ENCODE measurements around the gene ARID1B. TPM values are rescaled to one million over a fixed set of nuclear protein-coding genes. Genes with fewer than 3 reads are reported as not detected.

The ARID1B gene
- total RNA-seq, 1 experiment from 2014 or later: 58.8 TPM

- POLR2A ChIA-PET: no interaction called here
- no peaks in the 10 kb centered on the region for H3K9me3 Mint-ChIP-seq (ENCODE audit: unreplicated experiment)
- TF ChIP-seq CTCF (IDR thresholded peaks at IDR 0.05; ENCODE audit: insufficient read depth in 1 of 2, low read depth in 1 of 2, low read length in 1 of 2, severe bottlenecking in 1 of 2, unreplicated experiment in 1 of 2): no peak
- H3K27ac Mint-ChIP-seq (ENCODE audit: unreplicated experiment): peak overlapping the region; percentile 74
- BruUV-seq (replicated peaks): no TSS peak
- H3K36me3 Mint-ChIP-seq (ENCODE audit: insufficient read depth, unreplicated experiment): peaks cover 13% of the 10 kb centered on the region
- CTCF ChIA-PET: no interaction called here
- Histone ChIP-seq H3K4me3 (ENCODE audit: low read depth, low read length) (no peak overlapping the region), H3K9me3 (no peaks in the 10 kb centered on the region), H3K36me3 (ENCODE audit: control insufficient read depth, insufficient read depth, low read length) (no peaks in the 10 kb centered on the region), H3K4me1 (peaks cover 17% of the 10 kb centered on the region), H3K27me3 (replicated peaks; ENCODE audit: control insufficient read depth, insufficient read depth, low read length) (no peaks in the 10 kb centered on the region)
- no peaks in the 10 kb centered on the region for H3K27me3 Mint-ChIP-seq (ENCODE audit: insufficient read depth, unreplicated experiment)
- no peak overlapping the region for H3K4me3 Mint-ChIP-seq (ENCODE audit: unreplicated experiment)
- intact Hi-C loops (cut with micrococcal nuclease; ENCODE audit: unreplicated experiment): no loop called here
- DNase-seq: peak in 1 of 2 experiments; percentile 34
- peaks cover 22% of the 10 kb centered on the region for H3K4me1 Mint-ChIP-seq (ENCODE audit: low read depth, unreplicated experiment)
These were observed 319.3 kb downstream of the ARID1B start for GRCh38 chr6:157096522-157096921.

GRCh38 chr6:157097255-157097955 lies 320.2 kb downstream of the ARID1B start:
- Histone ChIP-seq H3K4me1 (peaks cover 17% of the 10 kb centered on the region), H3K4me3 (ENCODE audit: low read depth, low read length) (no peak overlapping the region), H3K36me3 (ENCODE audit: control insufficient read depth, insufficient read depth, low read length) (no peaks in the 10 kb centered on the region), H3K27me3 (replicated peaks; ENCODE audit: control insufficient read depth, insufficient read depth, low read length) (no peaks in the 10 kb centered on the region), H3K9me3 (no peaks in the 10 kb centered on the region)
- CTCF ChIA-PET: no interaction called here
- POLR2A ChIA-PET: interaction anchor here (0.7 kb wide), 1 partner anchor 11 kb away, joined by 3 read pairs; no protein-coding TSS in a partner anchor
- no peak for DNase-seq
- Mint-ChIP-seq H3K4me1 (ENCODE audit: low read depth, unreplicated experiment) (peaks cover 22% of the 10 kb centered on the region), H3K36me3 (ENCODE audit: insufficient read depth, unreplicated experiment) (peaks cover 13% of the 10 kb centered on the region), H3K27ac (ENCODE audit: unreplicated experiment) (no peak overlapping the region), H3K9me3 (ENCODE audit: unreplicated experiment) (no peaks in the 10 kb centered on the region), H3K4me3 (ENCODE audit: unreplicated experiment) (no peak overlapping the region), H3K27me3 (ENCODE audit: insufficient read depth, unreplicated experiment) (no peaks in the 10 kb centered on the region)
- BruUV-seq (replicated peaks): no TSS peak
- intact Hi-C loops (cut with micrococcal nuclease; ENCODE audit: unreplicated experiment): no loop called here
- TF ChIP-seq CTCF (IDR thresholded peaks at IDR 0.05; ENCODE audit: insufficient read depth in 1 of 2, low read depth in 1 of 2, low read length in 1 of 2, severe bottlenecking in 1 of 2, unreplicated experiment in 1 of 2): no peak

GRCh38 chr6:157098999-157099398 lies 321.8 kb downstream of the ARID1B start:
- no peaks in the 10 kb centered on the region for H3K9me3 Mint-ChIP-seq (ENCODE audit: unreplicated experiment)
- no TSS peak for BruUV-seq (replicated peaks)
- H3K36me3 Mint-ChIP-seq (ENCODE audit: insufficient read depth, unreplicated experiment): peaks cover 14% of the 10 kb centered on the region
- no peaks in the 10 kb centered on the region for H3K27me3 ChIP-seq (replicated peaks; ENCODE audit: control insufficient read depth, insufficient read depth, low read length)
- H3K4me1 Mint-ChIP-seq (ENCODE audit: low read depth, unreplicated experiment): peaks cover 18% of the 10 kb centered on the region
- no peak for TF ChIP-seq CTCF (IDR thresholded peaks at IDR 0.05; ENCODE audit: insufficient read depth in 1 of 2, low read depth in 1 of 2, low read length in 1 of 2, severe bottlenecking in 1 of 2, unreplicated experiment in 1 of 2)
- CTCF ChIA-PET: no interaction called here
- DNase-seq: no peak
- H3K4me1 ChIP-seq: peaks cover 17% of the 10 kb centered on the region
- no peak overlapping the region for H3K4me3 Mint-ChIP-seq (ENCODE audit: unreplicated experiment)
- H3K9me3 ChIP-seq: no peaks in the 10 kb centered on the region
- H3K36me3 ChIP-seq (ENCODE audit: control insufficient read depth, insufficient read depth, low read length): no peaks in the 10 kb centered on the region
- POLR2A ChIA-PET: no interaction called here
- H3K27me3 Mint-ChIP-seq (ENCODE audit: insufficient read depth, unreplicated experiment): no peaks in the 10 kb centered on the region
- H3K4me3 ChIP-seq (ENCODE audit: low read depth, low read length): no peak overlapping the region
- H3K27ac Mint-ChIP-seq (ENCODE audit: unreplicated experiment): no peak overlapping the region
- intact Hi-C loops (cut with micrococcal nuclease; ENCODE audit: unreplicated experiment): no loop called here

Measured in Caco-2 (cell line).